Measurements from ENCODE around the gene DNAH6. TPM values are rescaled to one million over a fixed set of nuclear protein-coding genes. Genes with fewer than 3 reads are reported as not detected.

The DNAH6 gene
- polyA plus RNA-seq, 2 of the 4 experiments (the other 2 are of a cell fraction) = 0.13 to 0.32 TPM

DNA sequence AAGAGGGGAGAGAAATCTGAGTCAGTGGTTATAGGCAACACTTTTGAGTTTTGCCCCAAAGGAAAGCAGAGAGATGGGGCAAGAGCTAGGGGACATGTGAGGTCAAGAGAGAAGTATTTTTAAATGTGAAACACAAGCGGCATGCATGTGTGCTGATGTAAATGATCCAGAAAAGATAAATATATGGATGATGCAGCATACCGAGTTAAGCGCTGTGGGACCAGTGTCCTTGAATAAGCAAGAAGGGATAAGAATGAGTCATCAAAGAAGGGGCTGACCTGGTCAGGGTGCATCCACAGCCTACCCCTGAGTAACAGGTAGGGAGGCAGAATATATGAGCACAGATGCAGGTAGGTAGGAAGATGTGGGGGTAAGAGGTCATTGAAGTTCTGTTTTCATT lies 183.7 kb downstream of the DNAH6 start:
- Histone ChIP-seq H3K4me3 (no peak overlapping the region), H3K4me2 (no peak overlapping the region), H3K27ac (no peak overlapping the region), H3K9me3 (peaks cover 4% of the 10 kb centered on the region; the same call in 1 of the 3 replicates), H3K4me1 (no peaks in the 10 kb centered on the region)
- POLR2A ChIA-PET = no interaction called here
- CTCF ChIA-PET = interaction anchor here (1.0 kb wide), 1 partner anchor 9 kb away, joined by 3 read pairs; no protein-coding TSS in a partner anchor
- ATAC-seq = no peak
- FAIRE-seq = no peak
- 41% methylated on average over 3 of the region's 3 CpGs for WGBS (ENCODE audit: missing lambda C conversion rate)
- DNase-seq (ENCODE audit: low read depth in 1 of 2, low spot score in 1 of 2) = no peak
- TF ChIP-seq FOSL2 (IDR thresholded peaks at IDR 0.05) (no peak), FOSL2 (CRISPR knock-in tag; IDR thresholded peaks at IDR 0.05) (peak; percentile 43; the same call in 1 of the 2 replicates), RNF2 (IDR thresholded peaks at IDR 0.05; ENCODE audit: borderline replicate concordance, low read depth) (no peak)

DNA sequence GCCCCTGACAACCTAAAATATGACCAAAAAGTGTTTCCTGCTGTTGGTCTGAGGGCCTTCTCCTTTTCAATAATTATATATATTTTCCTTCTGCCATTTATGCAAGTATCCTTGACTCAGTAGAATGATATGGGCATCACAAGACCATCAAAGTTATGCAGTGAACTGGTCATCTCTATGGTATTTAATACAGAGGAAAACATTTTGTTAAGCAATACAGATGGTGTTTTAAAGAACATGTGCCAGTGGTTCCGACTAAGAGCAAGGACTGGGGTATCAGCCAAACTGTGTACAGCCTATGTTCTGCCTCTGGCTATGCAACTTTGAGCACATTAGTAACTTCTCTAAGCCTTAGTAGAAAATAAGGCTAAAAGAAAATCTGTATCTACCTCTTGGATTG lies 185.6 kb downstream of the DNAH6 start:
- Histone ChIP-seq H3K4me3 (no peak overlapping the region), H3K27ac (no peak overlapping the region), H3K4me2 (no peak overlapping the region), H3K9me3 (peaks cover 4% of the 10 kb centered on the region; the same call in 1 of the 3 replicates), H3K4me1 (no peaks in the 10 kb centered on the region)
- TF ChIP-seq, protein P1, sequence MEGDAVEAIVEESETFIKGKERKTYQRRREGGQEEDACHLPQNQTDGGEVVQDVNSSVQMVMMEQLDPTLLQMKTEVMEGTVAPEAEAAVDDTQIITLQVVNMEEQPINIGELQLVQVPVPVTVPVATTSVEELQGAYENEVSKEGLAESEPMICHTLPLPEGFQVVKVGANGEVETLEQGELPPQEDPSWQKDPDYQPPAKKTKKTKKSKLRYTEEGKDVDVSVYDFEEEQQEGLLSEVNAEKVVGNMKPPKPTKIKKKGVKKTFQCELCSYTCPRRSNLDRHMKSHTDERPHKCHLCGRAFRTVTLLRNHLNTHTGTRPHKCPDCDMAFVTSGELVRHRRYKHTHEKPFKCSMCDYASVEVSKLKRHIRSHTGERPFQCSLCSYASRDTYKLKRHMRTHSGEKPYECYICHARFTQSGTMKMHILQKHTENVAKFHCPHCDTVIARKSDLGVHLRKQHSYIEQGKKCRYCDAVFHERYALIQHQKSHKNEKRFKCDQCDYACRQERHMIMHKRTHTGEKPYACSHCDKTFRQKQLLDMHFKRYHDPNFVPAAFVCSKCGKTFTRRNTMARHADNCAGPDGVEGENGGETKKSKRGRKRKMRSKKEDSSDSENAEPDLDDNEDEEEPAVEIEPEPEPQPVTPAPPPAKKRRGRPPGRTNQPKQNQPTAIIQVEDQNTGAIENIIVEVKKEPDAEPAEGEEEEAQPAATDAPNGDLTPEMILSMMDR (IDR thresholded peaks at IDR 0.05) = no peak
- no peak for TF ChIP-seq ZSCAN20 (CRISPR knock-in tag; IDR thresholded peaks at IDR 0.05)
- no peak for TF ChIP-seq KDM1A (IDR thresholded peaks at IDR 0.05; ENCODE audit: low read depth)
- no peak for TF ChIP-seq MAZ (IDR thresholded peaks at IDR 0.05; ENCODE audit: borderline replicate concordance, low read depth, low read length)
- no peak for TF ChIP-seq ZFP36 (IDR thresholded peaks at IDR 0.05; ENCODE audit: borderline replicate concordance, partially characterized antibody)
- TF ChIP-seq JUNB (IDR thresholded peaks at IDR 0.05) = no peak
- TF ChIP-seq, protein P2, sequence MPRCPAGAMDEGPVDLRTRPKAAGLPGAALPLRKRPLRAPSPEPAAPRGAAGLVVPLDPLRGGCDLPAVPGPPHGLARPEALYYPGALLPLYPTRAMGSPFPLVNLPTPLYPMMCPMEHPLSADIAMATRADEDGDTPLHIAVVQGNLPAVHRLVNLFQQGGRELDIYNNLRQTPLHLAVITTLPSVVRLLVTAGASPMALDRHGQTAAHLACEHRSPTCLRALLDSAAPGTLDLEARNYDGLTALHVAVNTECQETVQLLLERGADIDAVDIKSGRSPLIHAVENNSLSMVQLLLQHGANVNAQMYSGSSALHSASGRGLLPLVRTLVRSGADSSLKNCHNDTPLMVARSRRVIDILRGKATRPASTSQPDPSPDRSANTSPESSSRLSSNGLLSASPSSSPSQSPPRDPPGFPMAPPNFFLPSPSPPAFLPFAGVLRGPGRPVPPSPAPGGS (IDR thresholded peaks at IDR 0.05) = no peak
- TF ChIP-seq NPAS2 (CRISPR knock-in tag; IDR thresholded peaks at IDR 0.05; ENCODE audit: borderline replicate concordance) = no peak
- TF ChIP-seq TP53 (CRISPR knock-in tag; IDR thresholded peaks at IDR 0.05) = no peak
- POLR2A ChIA-PET = no interaction called here
- WGBS (ENCODE audit: missing lambda C conversion rate) = 3% methylated on average over 1 of the region's 1 CpG
- no peak for DNase-seq (ENCODE audit: low read depth in 1 of 2, low spot score in 1 of 2)
- CTCF ChIA-PET = no interaction called here
- FAIRE-seq = no peak
- ATAC-seq = 0 out of 6 replicates have a peak, but pooled peaks of 1 of the 2 experiments have one; percentile 54

DNA sequence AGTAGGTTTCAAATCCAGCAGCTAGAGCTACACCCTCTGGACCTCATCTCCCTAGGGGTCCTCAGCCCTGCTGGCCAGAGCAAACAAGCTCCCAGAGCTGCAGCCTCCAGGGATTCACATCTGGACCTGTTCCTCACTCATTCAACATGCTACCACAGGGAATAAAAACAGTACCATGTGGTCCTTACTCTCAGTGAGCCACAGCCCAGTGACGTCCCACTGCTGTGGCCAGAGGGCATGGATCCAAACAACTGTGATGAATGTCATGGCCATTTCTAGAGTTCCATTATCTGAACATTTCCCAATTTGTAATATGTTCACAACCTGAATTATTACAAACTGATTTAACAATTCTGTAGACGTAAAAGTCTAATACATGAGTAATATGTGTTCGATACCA lies 186.6 kb downstream of the DNAH6 start:
- no peak overlapping the region for H3K4me3 ChIP-seq

DNA sequence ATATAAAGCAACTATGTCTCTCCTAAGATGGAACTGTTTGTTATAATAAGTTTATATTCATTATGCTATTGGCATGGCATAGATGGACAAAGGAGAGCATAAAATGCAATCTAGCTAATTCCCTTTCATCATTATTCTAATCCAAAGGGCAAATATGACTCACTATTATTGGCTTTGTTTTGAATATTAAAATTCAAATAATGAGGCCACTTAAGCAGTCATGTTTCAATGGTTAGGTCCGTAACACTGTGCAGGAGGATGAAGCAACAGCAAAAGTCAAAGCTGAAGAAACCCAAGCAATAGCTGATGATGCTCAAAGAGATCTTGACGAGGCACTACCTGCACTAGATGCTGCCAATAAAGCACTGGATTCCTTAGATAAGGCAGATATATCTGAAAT lies 187.5 kb downstream of the DNAH6 start:
- TF ChIP-seq FOXS1 (CRISPR knock-in tag; IDR thresholded peaks at IDR 0.05) (no peak), JUN (IDR thresholded peaks at IDR 0.05) (no peak), MAZ (IDR thresholded peaks at IDR 0.05; ENCODE audit: borderline replicate concordance, low read depth, low read length) (no peak), TP53 (CRISPR knock-in tag; IDR thresholded peaks at IDR 0.05) (no peak), POLR2AphosphoS2 (conservative IDR thresholded peaks at IDR 0.05; ENCODE audit: low read length) (no peak), NPAS2 (CRISPR knock-in tag; IDR thresholded peaks at IDR 0.05; ENCODE audit: borderline replicate concordance) (no peak), HOXA7 (CRISPR knock-in tag; IDR thresholded peaks at IDR 0.05) (no peak), RNF2 (IDR thresholded peaks at IDR 0.05; ENCODE audit: borderline replicate concordance, low read depth) (no peak), CHD2 (IDR thresholded peaks at IDR 0.05; ENCODE audit: low read length, partially characterized antibody) (no peak)
- TF ChIP-seq, protein P1 (IDR thresholded peaks at IDR 0.05) = no peak
- Histone ChIP-seq H3K4me3 (no peak overlapping the region), H3K4me2 (no peak overlapping the region), H3K9me3 (peaks cover 4% of the 10 kb centered on the region; the same call in 1 of the 3 replicates), H3K27ac (no peak overlapping the region), H3K4me1 (no peaks in the 10 kb centered on the region)
- no peak for FAIRE-seq
- 32% methylated on average over 2 of the region's 2 CpGs for WGBS (ENCODE audit: missing lambda C conversion rate)
- no peak for ATAC-seq
- CTCF ChIA-PET = interaction anchor here (0.9 kb wide), 1 partner anchor 222 kb away, joined by 3 read pairs; no protein-coding TSS in a partner anchor
- POLR2A ChIA-PET = no interaction called here
- DNase-seq (ENCODE audit: low read depth in 1 of 2, low spot score in 1 of 2) = no peak

More for the DNA sequence above, 186.6 kb downstream of the DNAH6 start:
- ChIA-PET POLR2A (no interaction called here), CTCF (no interaction called here)
- Histone ChIP-seq H3K9me3 (peaks cover 4% of the 10 kb centered on the region; the same call in 1 of the 3 replicates), H3K27ac (no peak overlapping the region), H3K4me1 (no peaks in the 10 kb centered on the region), H3K4me2 (no peak overlapping the region)
- DNase-seq (ENCODE audit: low read depth in 1 of 2, low spot score in 1 of 2) (no peak), ATAC-seq (no peak), FAIRE-seq (no peak)
- TF ChIP-seq, protein P3, sequence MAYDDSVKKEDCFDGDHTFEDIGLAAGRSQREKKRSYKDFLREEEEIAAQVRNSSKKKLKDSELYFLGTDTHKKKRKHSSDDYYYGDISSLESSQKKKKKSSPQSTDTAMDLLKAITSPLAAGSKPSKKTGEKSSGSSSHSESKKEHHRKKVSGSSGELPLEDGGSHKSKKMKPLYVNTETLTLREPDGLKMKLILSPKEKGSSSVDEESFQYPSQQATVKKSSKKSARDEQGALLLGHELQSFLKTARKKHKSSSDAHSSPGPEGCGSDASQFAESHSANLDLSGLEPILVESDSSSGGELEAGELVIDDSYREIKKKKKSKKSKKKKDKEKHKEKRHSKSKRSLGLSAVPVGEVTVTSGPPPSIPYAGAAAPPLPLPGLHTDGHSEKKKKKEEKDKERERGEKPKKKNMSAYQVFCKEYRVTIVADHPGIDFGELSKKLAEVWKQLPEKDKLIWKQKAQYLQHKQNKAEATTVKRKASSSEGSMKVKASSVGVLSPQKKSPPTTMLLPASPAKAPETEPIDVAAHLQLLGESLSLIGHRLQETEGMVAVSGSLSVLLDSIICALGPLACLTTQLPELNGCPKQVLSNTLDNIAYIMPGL (CRISPR knock-in tag; IDR thresholded peaks at IDR 0.05; ENCODE audit: borderline replicate concordance) = no peak
- WGBS (ENCODE audit: missing lambda C conversion rate) = 67% methylated on average over 3 of the region's 3 CpGs

Measured in A549 (cell line).